K562 (cell line): ENCODE measurements around the gene OGDH. TPM values are rescaled to one million over a fixed set of nuclear protein-coding genes. Genes with fewer than 3 reads are reported as not detected.

Experiments
- ATAC-seq: fragments of 200-7000 bp; cut with Tn5 transposase; 3 replicates; pipeline ENCODE4 v1.9.1; 2020; ENCODE audit warnings: moderate library complexity
- Bru-seq: library from RNA; stranded (reverse); fragments of 400-500 nt; gene quantifications from one replicate; lab custom pipeline; 2021; lab: Mats Ljungman, UMichigan
- BruChase-seq, 2 experiments: library from RNA; stranded (reverse); fragments of 400-500 nt; gene quantifications; one replicate each; lab custom pipeline; 2021; lab: Mats Ljungman, UMichigan
- BruUV-seq: library from RNA; stranded (reverse); fragments of 400-500 nt; replicated peaks from 2 replicates; lab custom pipeline; 2021; lab: Mats Ljungman, UMichigan
- CTCF ChIA-PET: fragments of 300-600 bp; formaldehyde crosslinking; extraction: SDS; loops from one replicate; lab custom pipeline; 2021; ENCODE audit warnings: low intra/inter-chr PET ratio; lab: Yijun Ruan, JAX
- POLR2A ChIA-PET: fragments of 300-600, 350-650 bp; sonication (Branson Sonifier 250); formaldehyde crosslinking; extraction: SDS; loops from one replicate; lab custom pipeline; 2021; ENCODE audit warnings: antibody characterized with exemption, inconsistent platforms; lab: Yijun Ruan, JAX
- DNase-seq, 4 experiments: peaks; one replicate each; pipeline versions ENCODE4 v3.0.0 to v3.0.0-alpha.2; 2011 to 2018; ENCODE audit warnings: low spot score in 3 of 4, mixed read lengths in 3 of 4; ENCODE audit errors: extremely low read depth in 1 of 4
- FAIRE-seq: peaks from 2 replicates; lab custom pipeline; 2011; peaks lifted over from hg19 to GRCh38; lab: Jason Lieb, UNC
- H2AFZ ChIP-seq: 2 replicates; pipeline ENCODE4 v1.6.0; 2011; ENCODE audit warnings: low read depth, low read length, control low read depth, inconsistent platforms
- H3K27ac ChIP-seq: fragments of 200-600 bp; 3 replicates; pipeline ENCODE4 v1.8.0; 2011; ENCODE audit warnings: low read depth, mild to moderate bottlenecking, control low read depth, inconsistent platforms, low read length, moderate library complexity, mixed read lengths; ENCODE audit errors: extremely low read depth
- H3K27me3 ChIP-seq, 2 experiments: fragments of 300-600 bp in 1 of 2; 2 replicates in 1 of 2; 3 replicates in 1 of 2; pipeline versions ENCODE4 v1.6.0 to v1.8.0; 2011; ENCODE audit warnings: inconsistent platforms in 2 of 2, low read length in 2 of 2, mild to moderate bottlenecking in 1 of 2, mixed read lengths in 1 of 2, moderate library complexity in 1 of 2; ENCODE audit not compliant: control insufficient read depth in 2 of 2, insufficient read depth in 2 of 2
- H3K36me3 ChIP-seq: fragments of 300-600 bp; 3 replicates; pipeline ENCODE4 v1.8.0; 2011; ENCODE audit warnings: mild to moderate bottlenecking, low read length, inconsistent platforms; ENCODE audit not compliant: control insufficient read depth, insufficient read depth
- H3K4me1 ChIP-seq, 2 experiments: fragments of 200-600 bp in 1 of 2; replicated peaks in 1 of 2; 2 replicates in 1 of 2; 3 replicates in 1 of 2; pipeline versions ENCODE4 v1.5.1 to v1.8.0; 2011; ENCODE audit warnings: inconsistent platforms in 2 of 2, low read length in 2 of 2, mild to moderate bottlenecking in 1 of 2, mixed read lengths in 1 of 2, moderate library complexity in 1 of 2; ENCODE audit not compliant: control insufficient read depth in 2 of 2, insufficient read depth in 2 of 2
- H3K4me2 ChIP-seq: 2 replicates; pipeline ENCODE4 v1.6.1; 2011; ENCODE audit warnings: low read length, control low read depth, inconsistent platforms, mixed read lengths; ENCODE audit not compliant: insufficient read depth
- H3K4me3 ChIP-seq: fragments of 200-600 bp; sonication (generic), shearing (Covaris generic); 2 replicates; pipeline ENCODE4 v1.5.1; 2016; ENCODE audit warnings: control low read depth, inconsistent platforms
- H3K79me2 ChIP-seq: fragments of 200-600 bp; 3 replicates; pipeline ENCODE4 v1.8.0; 2011; ENCODE audit warnings: low read length, inconsistent platforms; ENCODE audit not compliant: control insufficient read depth, insufficient read depth
- H3K9ac ChIP-seq, 2 experiments: 2 replicates each; pipeline versions ENCODE4 v1.6.0 to v1.6.1; 2011; ENCODE audit warnings: low read depth in 2 of 2, low read length in 2 of 2, control low read depth in 1 of 2, inconsistent platforms in 1 of 2, mild to moderate bottlenecking in 1 of 2, mixed read lengths in 1 of 2; ENCODE audit not compliant: insufficient read depth in 1 of 2
- H3K9me1 ChIP-seq: one replicate; pipeline ENCODE4 v1.6.0; 2011; ENCODE audit warnings: inconsistent platforms, mild to moderate bottlenecking, low read length, moderate library complexity; ENCODE audit not compliant: control insufficient read depth, insufficient read depth
- H3K9me3 ChIP-seq: replicated peaks from 2 replicates; pipeline ENCODE4 v1.5.1; 2011; ENCODE audit warnings: low read depth, low read length, inconsistent platforms; ENCODE audit not compliant: control insufficient read depth, insufficient read depth
- H4K20me1 ChIP-seq: replicated peaks from 2 replicates; pipeline ENCODE4 v1.6.1; 2011; ENCODE audit warnings: low read length, inconsistent platforms, mixed read lengths; ENCODE audit not compliant: control insufficient read depth, insufficient read depth
- BRD9 ChIP-seq: fragments of 450-650 bp; IDR thresholded peaks from 2 replicates; pipeline ENCODE4 v1.6.1; 2018; ENCODE audit warnings: low read depth; ENCODE audit not compliant: partially characterized antibody
- JUND ChIP-seq, 2 experiments: IDR thresholded peaks; 2 replicates in 1 of 2; 3 replicates in 1 of 2; pipeline ENCODE4 v1.6.1; 2011; ENCODE audit warnings: borderline replicate concordance in 2 of 2, low read depth in 2 of 2, low read length in 2 of 2, improper control_type of control experiment in 1 of 2, missing biosample characterization in 1 of 2, missing genetic modification characterization in 1 of 2, missing genetic modification reagents in 1 of 2
- MXD1 ChIP-seq: fragments of 250-450 bp; sonication (Bioruptor Pico); IDR thresholded peaks from 2 replicates; pipeline ENCODE4 v1.8.0; 2021; ENCODE audit warnings: borderline replicate concordance, mild to moderate bottlenecking, moderate library complexity; ENCODE audit not compliant: poor library complexity, severe bottlenecking
- NR2C1 ChIP-seq, 2 experiments: fragments of 450-650 bp; IDR thresholded peaks; 2 replicates each; pipeline ENCODE4 v1.6.1; 2017; ENCODE audit warnings: mild to moderate bottlenecking in 2 of 2, antibody characterized with exemption in 1 of 2, inconsistent platforms in 1 of 2, missing compliant biosample characterization in 1 of 2, missing genetic modification characterization in 1 of 2
- PYGO2 ChIP-seq: fragments of 450-650 bp; IDR thresholded peaks from 2 replicates; pipeline ENCODE4 v1.6.1; 2016; ENCODE audit warnings: mild to moderate bottlenecking, missing genetic modification characterization, moderate library complexity, missing compliant biosample characterization
- SMAD4 ChIP-seq: fragments of 250-450 bp; sonication (Bioruptor Pico); conservative IDR thresholded peaks from 2 replicates; pipeline ENCODE4 v1.8.0; 2021; ENCODE audit warnings: inconsistent platforms, mild to moderate bottlenecking, moderate library complexity
- SP2 ChIP-seq: IDR thresholded peaks from 2 replicates; pipeline ENCODE4 v1.6.1; 2011; ENCODE audit warnings: mild to moderate bottlenecking, low read depth, low read length, moderate library complexity; ENCODE audit not compliant: poor library complexity, severe bottlenecking; ENCODE audit errors: extremely low read depth
- ZBTB26 ChIP-seq: fragments of 450-650 bp; formaldehyde crosslinking; IDR thresholded peaks from 2 replicates; pipeline ENCODE4 v1.4.0; 2022; ENCODE audit warnings: missing genetic modification characterization
- ZNF133 ChIP-seq: fragments of 250-450 bp; sonication (Bioruptor Pico); IDR thresholded peaks from 2 replicates; pipeline ENCODE4 v1.4.0; 2020; ENCODE audit warnings: mild to moderate bottlenecking
- ZNF717 ChIP-seq: fragments of 250-450 bp; sonication (Bioruptor Pico); IDR thresholded peaks from 2 replicates; pipeline ENCODE4 v1.5.0; 2021
- ZNF778 ChIP-seq: fragments of 450-650 bp; formaldehyde crosslinking; IDR thresholded peaks from 2 replicates; pipeline ENCODE4 v1.4.0; 2020; ENCODE audit warnings: mild to moderate bottlenecking, moderate library complexity
- WGBS: fragments of 100-300 bp; shearing (Covaris generic); methylation state at CpG from one replicate; pipeline ENCODE4 v1.1.6; 2016; ENCODE audit warnings: low coverage, mixed read lengths; ENCODE audit not compliant: insufficient coverage; ENCODE audit errors: missing lambda C conversion rate; 5-methylcytosine and 5-hydroxymethylcytosine counted together
- in situ Hi-C: fragments of 300-500 bp; cut with MboI; formaldehyde crosslinking; loops from 4 replicates; pipeline ENCODE4 v1.15.0; 2018; ENCODE audit warnings: inconsistent platforms, mixed read lengths
- intact Hi-C: fragments of 100-400 bp; cut with micrococcal nuclease; formaldehyde crosslinking; loops from 2 replicates; pipeline ENCODE4 v1.14.2; 2022
- long read RNA-seq, 3 experiments: library from polyadenylated mRNA in 2 of 3; library from RNA in 1 of 3; unstranded in 2 of 3; stranded (forward) in 1 of 3; transcript quantifications; one replicate each; pipeline ENCODE4 v2.0.0, GENCODE V29; 2019 to 2022
- polyA minus RNA-seq, 3 experiments: library from RNA; depleted of rRNA, polyadenylated mRNA; stranded (reverse); fragments of >200 nt; gene quantifications; 2 replicates each; pipeline ENCODE4 v1.2.3, GENCODE V29; 2011
- polyA plus RNA-seq, 8 experiments: library from polyadenylated mRNA; depleted of rRNA in 4 of 8; stranded (reverse) in 5 of 8; unstranded in 3 of 8; fragments of >200 nt; fragmentation: Nextera tagmentation in 2 of 8; fragmentation: Illumina TruSeq in 1 of 8; extraction: Ambion mirVana in 2 of 8; extraction: Trizol in 1 of 8; gene quantifications; 2 replicates each; pipeline versions ENCODE4 v1.2.1 to v1.2.3, GENCODE V29; 2011 to 2014; ENCODE audit warnings: inconsistent platforms in 1 of 8, missing spikeins in 1 of 8
- total RNA-seq, 7 experiments: library from RNA; depleted of rRNA in 6 of 7; stranded (reverse); fragments of >200 nt in 6 of 7; fragmentation: Illumina TruSeq in 2 of 7; extraction: Trizol in 2 of 7; gene quantifications; 2 replicates each; pipeline versions ENCODE4 v1.2.1 to v1.2.3, GENCODE V29; 2011 to 2021; ENCODE audit warnings: low replicate concordance in 1 of 7

OGDH gene
- 67.1 and 99.5 TPM in 2 replicates for total RNA-seq (2011; cell fraction: chromatin; rRNA removed; ENCODE audit: low replicate concordance)
- 61.5 and 70.1 TPM in 2 replicates for total RNA-seq (2011; cell fraction: nucleolus; rRNA removed)
- total RNA-seq (2011; cell fraction: nucleoplasm; rRNA removed): 49.3 and 64.3 TPM in 2 replicates
- 38.6 and 50.0 TPM in 2 replicates for total RNA-seq (2014; rRNA removed)
- total RNA-seq (2014; rRNA removed; fragmentation: Illumina TruSeq; extraction: Trizol): 20.5 and 21.8 TPM in 2 replicates
- 19.4 and 20.2 TPM in 2 replicates for total RNA-seq (2015; rRNA removed; fragmentation: Illumina TruSeq; extraction: Trizol)
- total RNA-seq (2021): 80.3 and 86.6 TPM in 2 replicates
- polyA plus RNA-seq (2011; rRNA removed): 23.5 and 44.6 TPM in 2 replicates
- polyA plus RNA-seq (2011; cell fraction: cytosol; rRNA removed): 44.3 and 54.2 TPM in 2 replicates
- polyA plus RNA-seq (2011; cell fraction: nucleus; rRNA removed): 59.0 and 70.4 TPM in 2 replicates
- 55.7 and 67.9 TPM in 2 replicates for polyA plus RNA-seq (2012)
- 58.8 and 59.1 TPM in 2 replicates for polyA plus RNA-seq (2014; fragmentation: Illumina TruSeq; extraction: Trizol)
- 1 to 10 TPM; 3.1 to 6.3 TPM for polyA plus RNA-seq (2014; fragmentation: Nextera tagmentation; extraction: Ambion mirVana)
- polyA plus RNA-seq (2014; rRNA removed): 31.4 and 31.6 TPM in 2 replicates
- polyA minus RNA-seq (2011; rRNA and poly(A)+ RNA removed): 66.0 and 68.6 TPM in 2 replicates
- 52.4 and 53.8 TPM in 2 replicates for polyA minus RNA-seq (2011; cell fraction: cytosol; rRNA and poly(A)+ RNA removed)
- polyA minus RNA-seq (2011; cell fraction: nucleus; rRNA and poly(A)+ RNA removed): 25.8 and 36.1 TPM in 2 replicates
- percentile 69 among the genes with signal in this experiment for Bru-seq, nascent RNA
- BruChase-seq, experiment 1, labeled RNA remaining after a 2-hour chase: percentile 73 among the genes with signal in this experiment
- BruChase-seq, experiment 2, labeled RNA remaining after a 6-hour chase: percentile 75 among the genes with signal in this experiment
- long read RNA-seq, experiment 1, full-length matches to known transcripts: 11 of 126 reads
- long read RNA-seq, experiment 1, partial matches to known transcripts: 108 of 126 reads
- long read RNA-seq, experiment 1, other reads (novel, unspliced or antisense): 7 of 126 reads
- long read RNA-seq, experiment 2, full-length matches to known transcripts: 10 of 78 reads
- long read RNA-seq, experiment 2, partial matches to known transcripts: 39 of 78 reads
- long read RNA-seq, experiment 2, other reads (novel, unspliced or antisense): 29 of 78 reads
- long read RNA-seq, experiment 3, full-length matches to known transcripts: 3 of 13 reads
- long read RNA-seq, experiment 3, partial matches to known transcripts: 7 of 13 reads
- long read RNA-seq, experiment 3, other reads (novel, unspliced or antisense): 3 of 13 reads

GRCh38 chr7:44606341-44607140 is at the start of gene OGDH:
Gene OGDH, plus strand, starts transcription at chr7:44606627. Its CDS starts 17,717 bp downstream, at chr7:44624344.
- no TSS peak for BruUV-seq
- TF ChIP-seq NR2C1 (IDR thresholded peaks at IDR 0.05) (peak; percentile 24; the same call in 1 of the 2 replicates), NR2C1 (tag; IDR thresholded peaks at IDR 0.05) (peak; percentile 72), ZNF717 (CRISPR knock-in tag) (no peak), BRD9 (no peak), PYGO2 (tag) (no peak), MXD1 (CRISPR knock-in tag) (no peak), ZNF133 (no peak), SP2 (peak; percentile 91), JUND (IDR thresholded peaks at IDR 0.05; ENCODE audit: borderline replicate concordance, low read depth, low read length) (peak; percentile 83), JUND (tag; IDR thresholded peaks at IDR 0.05; ENCODE audit: borderline replicate concordance, low read depth, low read length) (peak; percentile 72; the same call in 1 of the 3 replicates), ZNF778 (no peak), SMAD4 (CRISPR knock-in tag) (peak; percentile 46; the same call in 1 of the 2 replicates), ZBTB26 (CRISPR knock-in tag) (peak; percentile 88)

More at GRCh38 chr7:44606341-44607140, at the start of gene OGDH:
- H3K4me1 ChIP-seq: peaks cover 8 to 27% of the 10 kb centered on the region in 2 experiments; a peak in 4 of 5 replicates
- ChIA-PET CTCF (no interaction called here), POLR2A (interaction anchor here (0.6 to 2.7 kb wide), 21 partner anchors 11 to 378 kb away, joined by 3 to 15 read pairs (median 3); partner anchors contain the start of genes DDX56, H2AZ2, PURB and TMED4)
- peak within 1 kb of the TSS; percentile 81 to 96 for H3K9ac ChIP-seq
- no peaks in the 10 kb centered on the region for H3K9me3 ChIP-seq
- peaks cover 12% of the 10 kb centered on the region for H3K36me3 ChIP-seq
- FAIRE-seq (peak; percentile 94), ATAC-seq (peak; percentile 99), DNase-seq (peak; percentile 99)
- H4K20me1 ChIP-seq: no peaks in the 10 kb centered on the region; the same call in 1 of the 2 replicates
- H3K27ac ChIP-seq: peak within 1 kb of the TSS; percentile 84
- peak within 1 kb of the TSS; percentile 77 for H3K4me3 ChIP-seq
- in situ Hi-C loops (no loop called here), intact Hi-C loops (loop anchor here (1.0 to 5.0 kb wide), 5 partner anchors 32 to 242 kb away; partner anchors contain the start of genes H2AZ2 and PPIA)
- H3K27me3 ChIP-seq: 0 out of 5 replicates have a peak, but pooled peaks cover 0 to under 1% of the 10 kb centered on the region in 2 experiments
- H3K4me2 ChIP-seq: peak within 1 kb of the TSS; percentile 96
- peak within 1 kb of the TSS; percentile 81 for H2AFZ ChIP-seq
- no peaks in the 10 kb centered on the region for H3K9me1 ChIP-seq
- peaks cover 46% of the 10 kb centered on the region for H3K79me2 ChIP-seq
- WGBS: under 1% methylated on average over 73 of the region's 93 CpGs
